BE2C (cell line): Measurements from ENCODE around the gene ALLC.
A peak's percentile ranks its signal among the peaks of the same experiment; 100 is the strongest.

ENCODE experiments used
- DNase-seq: peaks from one replicate; pipeline ENCODE4 v3.0.0-alpha.2; 2020
- H3K27me3 ChIP-seq: fragments of 250-450 bp; sonication (Bioruptor Pico); 2 replicates; pipeline ENCODE4 v1.5.1; 2020; ENCODE audit warnings: mild to moderate bottlenecking
- H3K36me3 ChIP-seq: fragments of 250-450 bp; sonication (Bioruptor Pico); 2 replicates; pipeline ENCODE4 v1.5.1; 2020; ENCODE audit warnings: mild to moderate bottlenecking
- H3K4me1 ChIP-seq: fragments of 250-450 bp; sonication (Bioruptor Pico); 2 replicates; pipeline ENCODE4 v1.5.1; 2020
- H3K4me3 ChIP-seq: 2 replicates; pipeline ENCODE4 v1.5.1; 2011; ENCODE audit warnings: low read depth, low read length
- H3K9me3 ChIP-seq: fragments of 250-450 bp; sonication (Bioruptor Pico); 2 replicates; pipeline ENCODE4 v1.5.1; 2020
- CTCF ChIP-seq: IDR thresholded peaks from 2 replicates; pipeline ENCODE4 v1.5.1; 2012; ENCODE audit warnings: mild to moderate bottlenecking, low read depth, low read length

ALLC gene

GRCh38 chr2:3651691-3652648 lies 6.0 kb upstream of the ALLC start:
- peak; percentile 94 for DNase-seq
- Histone ChIP-seq H3K4me1 (peaks cover 16% of the 10 kb centered on the region), H3K27me3 (no peaks in the 10 kb centered on the region), H3K4me3 (peak overlapping the region; percentile 53), H3K36me3 (peaks cover 7% of the 10 kb centered on the region), H3K9me3 (no peaks in the 10 kb centered on the region)
- no peak for TF ChIP-seq CTCF

GRCh38 chr2:3652896-3653625 lies 4.9 kb upstream of the ALLC start:
- TF ChIP-seq CTCF = no peak
- Histone ChIP-seq H3K9me3 (no peaks in the 10 kb centered on the region), H3K27me3 (no peaks in the 10 kb centered on the region), H3K4me1 (peaks cover 16% of the 10 kb centered on the region), H3K36me3 (peaks cover 6% of the 10 kb centered on the region; the same call in 1 of the 2 replicates), H3K4me3 (no peak overlapping the region)
- no peak for DNase-seq

GRCh38 chr2:3654011-3654410 lies 4.0 kb upstream of the ALLC start:
- H3K27me3 ChIP-seq = no peaks in the 10 kb centered on the region
- H3K36me3 ChIP-seq = no peaks in the 10 kb centered on the region
- TF ChIP-seq CTCF = no peak
- H3K4me1 ChIP-seq = peaks cover 16% of the 10 kb centered on the region
- H3K9me3 ChIP-seq = no peaks in the 10 kb centered on the region
- H3K4me3 ChIP-seq = no peak overlapping the region
- DNase-seq = no peak

GRCh38 chr2:3654531-3655225 lies 3.3 kb upstream of the ALLC start:
- Histone ChIP-seq H3K4me3 (no peak overlapping the region), H3K36me3 (no peaks in the 10 kb centered on the region), H3K4me1 (peaks cover 16% of the 10 kb centered on the region), H3K27me3 (no peaks in the 10 kb centered on the region), H3K9me3 (no peaks in the 10 kb centered on the region)
- TF ChIP-seq CTCF = no peak
- DNase-seq = no peak

GRCh38 chr2:3655871-3656761 lies 1.9 kb upstream of the ALLC start:
- Histone ChIP-seq H3K4me3 (no peak overlapping the region), H3K9me3 (no peaks in the 10 kb centered on the region), H3K4me1 (peaks cover 5% of the 10 kb centered on the region), H3K27me3 (no peaks in the 10 kb centered on the region), H3K36me3 (no peaks in the 10 kb centered on the region)
- no peak for DNase-seq
- TF ChIP-seq CTCF = no peak
